GM12878 (cell line): Measurements from ENCODE around the gene TSFM.

ENCODE experiments used
- RELA ChIP-seq: fragments of 450-650 bp; IDR thresholded peaks from 2 replicates; pipeline ENCODE4 v1.8.0; 2014; ENCODE audit warnings: borderline replicate concordance; ENCODE audit not compliant: partially characterized antibody
- SRF ChIP-seq, 2 experiments: IDR thresholded peaks; 2 replicates each; pipeline ENCODE4 v1.6.1; 2011; ENCODE audit warnings: low read depth in 2 of 2, low read length in 2 of 2, mild to moderate bottlenecking in 1 of 2, moderate library complexity in 1 of 2

- TF ChIP-seq RELA (no peak), SRF (IDR thresholded peaks at IDR 0.05; ENCODE audit: low read depth in 2 of 2, low read length in 2 of 2) (no peak)
These were observed 20.8 kb downstream of the TSFM start for GRCh38 chr12:57803319-57803893.
